ENCODE data around the gene AACS.
A peak's percentile ranks its signal among the peaks of the same experiment; 100 is the strongest.
"Not testable (repeated sequence)": the region's sequence is repeated elsewhere in the genome, so short reads cannot be mapped to it uniquely, and the experiment has no call there.

The AACS gene

GRCh38 chr12:125033288-125033687, 31.9 kb upstream of the AACS start:
- TF ChIP-seq ZNF274 (IDR thresholded peaks at IDR 0.05; ENCODE audit: low read depth, low read length), result no peak
- H3K4me3 ChIP-seq (ENCODE audit: low read length), result no peak overlapping the region

DNA sequence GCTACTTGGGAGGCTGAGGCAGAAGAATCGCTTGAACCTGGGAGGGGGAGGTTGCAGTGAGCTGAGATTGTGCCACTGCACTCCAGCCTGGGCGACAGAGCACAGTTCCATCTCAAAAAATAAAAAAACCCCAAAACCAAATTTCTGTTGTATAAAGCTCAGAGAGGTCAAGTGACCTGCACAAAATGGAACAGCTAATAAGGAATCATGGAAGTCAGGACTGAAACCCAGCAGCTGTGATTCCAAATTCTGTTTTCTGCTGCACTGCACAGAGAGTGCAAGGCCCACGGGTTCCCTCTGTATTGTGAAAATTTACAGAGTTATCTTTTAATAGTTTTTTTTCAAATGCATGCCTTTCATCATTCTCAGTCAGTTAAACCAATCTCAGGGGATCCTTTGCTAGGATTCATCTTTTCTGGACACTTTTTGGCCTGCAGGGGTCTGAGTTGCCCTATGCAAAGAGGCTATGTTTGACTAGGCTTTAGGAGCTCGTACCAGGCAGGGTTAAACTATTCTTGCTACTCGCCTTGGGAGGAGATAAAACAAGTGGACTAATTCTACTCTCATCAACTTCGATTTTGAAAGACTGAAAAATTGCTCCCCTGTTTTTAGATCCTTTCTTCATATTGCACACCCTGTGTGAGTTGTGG, 26.1 kb upstream of the AACS start:
- TF ChIP-seq ZNF274 (IDR thresholded peaks at IDR 0.05; ENCODE audit: low read depth, low read length), result no peak
- no peak overlapping the region for H3K4me3 ChIP-seq (ENCODE audit: low read length)

DNA sequence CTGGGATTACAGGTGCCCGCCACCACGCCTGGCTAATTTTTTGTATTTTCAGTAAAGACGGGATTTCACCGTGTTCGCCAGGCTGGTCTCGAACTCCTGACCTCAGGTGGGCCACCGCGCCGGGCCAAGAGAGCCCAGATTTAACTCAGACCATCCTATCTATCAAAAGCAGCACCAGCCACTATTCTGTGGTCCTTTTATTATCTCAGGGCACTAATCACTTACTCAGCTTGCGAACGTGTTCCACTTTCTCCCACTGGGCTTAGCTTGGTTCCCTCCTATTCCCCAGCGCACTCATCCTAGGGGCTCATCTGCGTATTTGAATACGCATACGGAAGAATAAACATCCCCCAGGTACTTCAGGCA, 16.2 kb upstream of the AACS start:
- peak overlapping the region; percentile 70; the same call in 1 of the 2 replicates for H3K4me3 ChIP-seq (ENCODE audit: low read length)
- no peak for TF ChIP-seq ZNF274 (IDR thresholded peaks at IDR 0.05; ENCODE audit: low read depth, low read length)

DNA sequence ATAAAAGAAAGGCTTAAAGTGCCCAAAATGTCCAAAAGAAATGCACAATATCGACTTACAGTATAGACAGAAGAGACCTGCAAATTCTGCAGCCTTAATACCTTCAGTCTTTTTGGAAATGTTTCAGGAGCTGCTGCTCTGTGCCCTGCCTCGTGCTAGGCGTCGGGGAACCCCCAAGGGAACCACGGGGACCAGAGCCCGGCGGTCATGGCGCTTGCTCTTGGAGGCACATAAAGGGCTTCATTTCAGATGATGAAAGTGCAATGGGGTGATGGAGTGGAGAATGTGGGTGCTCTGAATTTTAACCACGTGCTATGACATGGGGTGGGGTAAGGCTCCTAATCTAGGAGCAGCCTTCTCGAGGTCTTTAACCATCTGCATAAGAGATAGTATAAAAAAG, 14.8 kb upstream of the AACS start:
- TF ChIP-seq ZNF274 (IDR thresholded peaks at IDR 0.05; ENCODE audit: low read depth, low read length), result no peak
- H3K4me3 ChIP-seq (ENCODE audit: low read length), result no peak overlapping the region

DNA sequence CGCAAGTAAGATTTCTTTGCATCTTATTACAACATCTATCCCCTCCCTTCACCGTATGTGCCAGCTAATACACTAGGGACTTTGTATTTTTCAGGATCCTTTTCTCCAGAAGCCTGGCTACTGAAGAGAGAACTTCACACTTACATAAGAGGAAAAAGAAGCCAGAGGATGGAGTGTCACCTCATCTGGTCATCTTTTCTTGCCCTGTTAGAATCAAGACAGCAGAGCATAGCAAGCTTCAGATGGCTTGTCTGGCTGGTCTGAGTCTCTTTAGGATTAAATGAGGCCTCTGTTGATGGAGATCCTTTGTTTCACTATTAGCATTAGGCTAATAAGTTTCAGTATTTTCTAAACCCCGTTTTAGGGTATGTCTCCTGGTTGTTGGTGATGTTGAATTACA, 14.4 kb upstream of the AACS start:
- no peak for TF ChIP-seq ZNF274 (IDR thresholded peaks at IDR 0.05; ENCODE audit: low read depth, low read length)
- no peak overlapping the region for H3K4me3 ChIP-seq (ENCODE audit: low read length)

DNA sequence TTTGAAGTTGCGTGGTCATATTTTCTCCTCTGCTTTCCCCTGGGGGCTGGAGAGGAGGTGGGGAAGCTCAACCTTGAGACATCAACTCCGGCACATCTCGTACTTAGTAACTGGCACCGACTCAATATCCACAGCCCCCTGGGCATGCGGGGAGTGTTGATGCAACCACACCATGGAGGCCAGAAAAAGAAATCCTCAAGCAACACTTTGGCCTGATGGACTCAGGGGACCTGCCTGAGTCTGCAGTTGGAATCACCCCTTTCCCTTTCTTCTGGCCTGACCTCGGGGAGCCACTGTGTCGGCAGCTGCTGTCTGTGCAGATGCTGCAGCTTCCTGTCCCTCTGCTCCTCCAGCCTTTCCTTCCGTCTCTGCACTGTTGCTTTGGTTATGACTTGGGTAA, 11.4 kb upstream of the AACS start:
- no peak for TF ChIP-seq ZNF274 (IDR thresholded peaks at IDR 0.05; ENCODE audit: low read depth, low read length)
- H3K4me3 ChIP-seq (ENCODE audit: low read length), result no peak overlapping the region

DNA sequence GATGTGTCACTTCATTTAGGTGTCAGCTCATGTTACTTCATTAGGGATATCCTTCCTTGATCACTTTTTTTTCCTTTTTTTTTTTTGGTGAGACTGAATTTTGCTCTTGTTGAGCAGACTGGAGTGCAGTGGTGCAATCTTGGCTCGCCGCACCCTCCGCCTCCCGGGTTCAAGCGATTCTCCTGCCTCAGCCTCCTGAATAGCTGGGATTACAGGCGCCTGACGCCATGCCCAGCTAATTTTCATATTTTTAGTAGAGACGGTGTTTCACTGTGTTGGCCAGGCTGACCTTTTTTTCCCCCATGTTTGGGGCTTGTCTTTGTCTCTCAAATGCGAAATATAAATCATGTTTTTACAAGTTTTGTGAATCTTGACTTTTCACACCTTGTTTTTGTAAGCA, 9.6 kb upstream of the AACS start:
- TF ChIP-seq ZNF274 (IDR thresholded peaks at IDR 0.05; ENCODE audit: low read depth, low read length), result no peak

GRCh38 chr12:125056306-125056705, 8.9 kb upstream of the AACS start:
- no peak for TF ChIP-seq ZNF274 (IDR thresholded peaks at IDR 0.05; ENCODE audit: low read depth, low read length)
- no peak overlapping the region for H3K4me3 ChIP-seq (ENCODE audit: low read length)

More for the DNA sequence above, 9.6 kb upstream of the AACS start:
- no peak overlapping the region for H3K4me3 ChIP-seq (ENCODE audit: low read length)

- TF ChIP-seq ZNF274 (IDR thresholded peaks at IDR 0.05; ENCODE audit: low read depth, low read length), result no peak
- H3K4me3 ChIP-seq (ENCODE audit: low read length), result no peak overlapping the region
Measured at GRCh38 chr12:125057708-125058107, 7.5 kb upstream of the AACS start.

- H3K4me3 ChIP-seq (ENCODE audit: low read length), result no peak overlapping the region
- TF ChIP-seq ZNF274 (IDR thresholded peaks at IDR 0.05; ENCODE audit: low read depth, low read length), result no peak
Measured at GRCh38 chr12:125061229-125061628, 4.0 kb upstream of the AACS start.

DNA sequence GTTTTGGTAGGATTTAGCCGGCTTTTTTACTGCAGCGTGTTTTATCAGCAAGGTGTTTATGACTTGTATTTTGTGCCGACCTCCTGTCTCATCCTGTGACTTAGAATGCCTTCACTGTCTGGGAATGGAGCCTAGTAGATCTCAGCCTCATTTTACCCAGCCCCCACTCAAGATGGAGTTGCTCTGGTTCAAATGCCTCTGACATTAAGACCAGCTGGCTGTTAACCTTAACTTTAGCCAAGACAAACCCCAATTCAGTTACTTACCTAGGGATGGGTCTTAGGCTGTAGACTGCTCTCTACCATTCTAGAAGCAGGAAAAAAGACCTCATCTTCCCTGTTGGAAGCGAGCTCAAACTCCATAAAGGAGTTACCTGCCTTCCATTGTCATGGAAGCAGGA, 1.7 kb upstream of the AACS start:
- H3K4me3 ChIP-seq (ENCODE audit: low read length), result not testable (repeated sequence)

GRCh38 chr12:125064492-125064891, 743 bp upstream of the AACS start:
- TF ChIP-seq ZNF274 (IDR thresholded peaks at IDR 0.05; ENCODE audit: low read depth, low read length), result no peak
- H3K4me3 ChIP-seq (ENCODE audit: low read length), result peak overlapping the region; percentile 80; the same call in 1 of the 2 replicates

GRCh38 chr12:125065919-125066570, 810 bp downstream of the AACS start:
- TF ChIP-seq ZNF274 (IDR thresholded peaks at IDR 0.05; ENCODE audit: low read depth, low read length), result no peak
- peak overlapping the region; percentile 69 for H3K4me3 ChIP-seq (ENCODE audit: low read length)

GRCh38 chr12:125068391-125068790, 3.2 kb downstream of the AACS start:
- TF ChIP-seq ZNF274 (IDR thresholded peaks at IDR 0.05; ENCODE audit: low read depth, low read length), result no peak

DNA sequence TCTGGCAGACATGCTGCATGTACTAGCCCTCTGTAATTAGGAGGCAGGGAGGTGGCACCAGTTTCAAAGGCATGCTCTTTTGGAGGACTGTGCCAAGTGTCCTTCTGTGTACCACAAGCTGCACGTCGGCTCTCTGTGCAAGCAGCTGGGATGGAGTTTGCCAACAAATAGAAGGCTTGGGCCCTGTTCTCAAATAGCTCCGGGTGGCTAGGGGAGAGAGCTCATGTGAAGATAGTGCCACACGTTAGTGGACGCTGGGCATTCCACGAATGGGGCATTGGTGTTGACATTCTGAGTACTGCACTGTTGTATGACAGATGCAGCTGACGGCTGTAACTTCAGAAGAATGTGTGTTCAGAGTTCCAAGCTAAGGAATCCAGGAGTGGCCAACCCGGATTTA, 4.4 kb downstream of the AACS start:
- no peak for TF ChIP-seq ZNF274 (IDR thresholded peaks at IDR 0.05; ENCODE audit: low read depth, low read length)
- no peak overlapping the region for H3K4me3 ChIP-seq (ENCODE audit: low read length)

More at GRCh38 chr12:125068391-125068790, 3.2 kb downstream of the AACS start:
- H3K4me3 ChIP-seq (ENCODE audit: low read length), result no peak overlapping the region

DNA sequence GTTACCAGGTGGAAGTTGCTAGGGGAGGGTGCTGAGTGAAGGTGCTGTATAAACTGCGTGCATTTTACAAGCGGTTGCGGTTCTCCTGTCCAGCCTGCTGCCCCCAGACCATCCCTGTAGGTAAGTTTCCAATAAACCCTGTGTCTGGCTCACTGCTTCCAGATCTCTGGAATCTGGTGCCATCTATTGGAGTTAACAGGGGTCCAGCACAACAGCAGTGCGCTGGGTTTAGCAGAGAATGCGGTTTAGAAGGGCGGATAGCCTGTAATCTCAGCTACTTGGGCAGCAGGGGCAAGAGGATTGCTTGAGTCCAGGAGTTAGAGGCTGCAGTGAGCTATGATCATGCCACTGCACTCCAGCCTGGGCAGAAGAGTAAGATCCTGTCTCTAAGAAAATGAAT, 4.9 kb downstream of the AACS start:
- H3K4me3 ChIP-seq (ENCODE audit: low read length), result no peak overlapping the region
- TF ChIP-seq ZNF274 (IDR thresholded peaks at IDR 0.05; ENCODE audit: low read depth, low read length), result no peak
